RPMI8226 (cell line): Measurements from ENCODE around the gene MT1HL1.

ENCODE experiments used
- DNase-seq: peaks from one replicate; pipeline ENCODE4 v3.0.0-alpha.2; 2015

MT1HL1 gene

DNA sequence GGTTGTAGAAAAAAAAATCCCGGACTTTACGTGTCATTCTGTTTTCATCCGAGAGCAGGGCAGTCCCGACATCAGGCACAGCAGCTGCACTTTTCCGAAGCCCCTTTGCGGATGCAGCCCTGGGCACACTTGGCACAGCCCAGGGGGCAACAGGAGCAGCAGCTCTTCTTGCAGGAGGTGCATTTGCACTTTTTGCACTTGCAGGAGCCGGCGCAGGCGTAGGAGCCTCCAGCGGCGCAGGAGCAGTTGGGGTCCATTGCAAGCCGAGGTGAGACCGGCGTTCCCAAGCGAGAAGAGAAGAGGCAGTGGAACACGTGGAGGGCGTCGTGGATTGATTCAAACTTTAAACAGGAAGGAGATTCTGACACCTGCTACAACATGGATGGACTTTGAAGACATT, at the start of gene MT1HL1:
Gene MT1HL1, minus strand, starts transcription at position 326 of the 400 bp plus-strand sequence. Its CDS starts 69 bp downstream, at position 257.
- DNase-seq = no peak

DNA sequence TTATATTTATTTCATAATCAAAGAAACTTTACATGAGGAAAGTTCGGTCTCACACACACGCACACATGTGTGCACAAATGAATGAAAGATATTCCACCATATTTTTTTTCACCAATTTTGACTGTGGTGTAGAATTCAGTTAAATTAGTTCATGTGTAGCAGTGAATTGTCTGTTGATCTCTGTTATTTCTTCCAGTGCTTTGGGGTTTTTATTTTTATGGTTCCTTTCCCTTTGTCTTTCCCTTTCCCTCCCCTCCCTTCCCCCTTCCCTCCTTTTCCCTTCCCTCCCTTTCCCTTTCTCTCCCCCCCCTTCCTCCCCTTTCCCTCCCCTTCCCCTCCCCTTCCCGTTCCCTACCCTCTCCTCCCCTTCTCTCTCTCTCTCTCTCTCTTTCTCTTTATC, 46.7 kb upstream of the MT1HL1 start:
- no peak for DNase-seq

DNA sequence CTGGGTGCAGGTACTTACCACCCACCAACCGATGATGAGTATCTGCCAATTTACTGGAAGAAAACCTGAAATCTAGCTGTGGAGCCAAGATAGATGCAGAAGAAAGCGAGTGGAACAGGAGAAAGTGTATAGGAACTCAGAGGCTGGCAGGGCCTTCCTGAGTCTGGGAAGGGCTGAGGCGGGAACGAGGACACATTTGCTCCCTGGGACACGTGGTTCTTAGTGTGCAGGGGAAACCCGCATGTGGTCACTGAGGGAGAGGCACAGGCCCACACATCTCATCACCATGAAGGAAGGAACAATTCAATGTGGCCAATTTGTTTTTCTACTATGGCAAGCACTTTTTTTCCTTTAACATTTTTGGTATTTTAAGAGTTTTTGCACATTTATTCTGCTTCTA, 45.9 kb upstream of the MT1HL1 start:
- DNase-seq = no peak

DNA sequence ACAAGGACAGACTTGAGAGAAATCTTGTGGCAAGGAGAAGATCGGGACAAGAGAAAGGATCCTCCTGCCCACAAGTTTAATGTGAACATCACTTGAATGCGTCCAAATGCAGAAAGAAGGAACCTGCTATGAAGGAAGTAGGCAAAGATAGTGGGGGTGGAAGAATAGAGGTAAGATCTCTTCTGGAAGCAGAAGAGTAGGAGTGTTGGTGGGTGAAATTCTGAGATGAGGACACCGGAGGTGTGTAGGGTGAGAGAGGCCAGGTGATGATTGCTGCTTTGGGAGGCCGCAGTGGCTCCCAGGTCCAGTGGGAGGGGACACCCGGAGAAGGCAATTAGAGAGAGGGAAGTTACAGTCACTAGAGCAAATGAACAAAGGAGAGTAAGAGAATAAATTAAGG, 44.6 kb upstream of the MT1HL1 start:
- no peak for DNase-seq

GRCh38 chr1:237045278-237046016, 41.2 kb upstream of the MT1HL1 start:
- no peak for DNase-seq

DNA sequence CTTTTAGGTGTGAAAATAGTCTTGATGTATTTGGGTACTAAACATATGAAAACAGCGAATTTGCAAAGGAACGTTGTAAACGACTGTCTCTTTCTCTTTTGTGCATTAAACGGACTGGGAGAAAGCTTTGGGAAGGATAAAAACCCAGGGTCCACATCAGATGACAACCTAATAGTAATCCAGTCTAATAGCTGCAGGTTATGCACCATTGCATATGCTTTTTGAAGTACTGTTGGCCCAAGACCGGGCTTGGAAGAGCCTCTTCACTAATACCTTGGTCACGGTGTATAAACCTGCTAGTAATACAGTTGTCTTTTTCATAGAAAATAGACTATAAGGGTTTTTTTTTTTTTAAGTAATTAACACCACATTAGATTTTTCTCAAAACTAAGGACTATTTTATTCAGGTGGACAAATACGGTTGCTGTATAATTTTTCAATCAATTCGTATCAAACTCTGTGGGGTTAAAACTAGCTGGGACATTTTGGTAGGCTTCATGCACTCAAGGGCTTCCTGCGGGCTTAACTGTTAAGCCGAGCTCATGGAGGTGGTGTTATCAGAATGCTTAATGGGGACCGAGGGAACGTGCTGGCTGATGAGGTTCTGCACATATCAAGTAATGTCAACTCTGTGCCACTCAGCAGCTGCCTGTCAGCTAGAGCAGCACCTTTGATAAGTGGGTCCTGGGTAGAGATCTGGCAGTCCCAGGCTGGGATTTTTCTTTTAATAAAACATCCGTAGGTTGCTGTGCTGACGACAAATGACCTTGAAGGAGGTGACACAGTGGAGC, 39.8 kb upstream of the MT1HL1 start:
- DNase-seq = peak; percentile 43

DNA sequence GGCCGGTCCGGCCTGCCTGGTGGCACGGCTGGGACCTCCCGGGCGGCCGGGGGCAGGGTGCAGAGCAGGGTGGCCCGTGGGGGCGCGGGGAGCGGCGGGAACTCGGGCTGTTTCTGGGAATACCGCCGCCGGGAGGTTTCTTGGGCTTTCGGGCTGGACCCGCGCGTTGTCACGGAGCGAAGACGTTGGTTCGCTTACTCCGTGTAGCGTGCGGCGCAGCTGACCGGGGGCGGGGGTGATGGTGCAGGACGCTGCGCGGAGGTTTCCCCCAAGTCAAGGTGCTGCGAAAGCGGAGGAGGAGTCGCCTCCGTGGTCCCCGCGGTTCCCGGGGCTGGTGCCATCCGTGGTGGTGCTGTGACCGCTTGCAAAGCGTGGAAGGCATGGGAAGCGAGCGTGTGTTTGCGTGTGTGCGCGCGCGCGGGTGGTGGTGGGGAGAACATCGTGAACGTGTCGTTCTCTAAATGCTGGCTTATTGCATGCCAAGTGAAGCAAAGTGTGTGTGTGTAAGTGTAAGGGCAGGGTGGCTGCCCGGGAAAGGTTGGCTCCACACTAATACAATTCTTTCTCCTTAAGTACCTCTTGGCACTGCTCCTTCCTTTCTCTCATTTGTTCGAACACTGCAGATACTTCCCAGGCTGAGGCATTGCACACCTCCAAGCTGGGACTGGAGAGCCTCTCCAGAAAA, 38.8 kb upstream of the MT1HL1 start:
- DNase-seq = no peak

- DNase-seq = no peak
Measured at GRCh38 chr1:237042526-237042891, 38.3 kb upstream of the MT1HL1 start.

GRCh38 chr1:237041795-237042525, 37.7 kb upstream of the MT1HL1 start, which contains the start of gene RYR2:
TSS of gene RYR2 (plus strand) at chr1:237042184. CDS start at chr1:237042522, 338 bp downstream.
- DNase-seq = peak; percentile 74

DNA sequence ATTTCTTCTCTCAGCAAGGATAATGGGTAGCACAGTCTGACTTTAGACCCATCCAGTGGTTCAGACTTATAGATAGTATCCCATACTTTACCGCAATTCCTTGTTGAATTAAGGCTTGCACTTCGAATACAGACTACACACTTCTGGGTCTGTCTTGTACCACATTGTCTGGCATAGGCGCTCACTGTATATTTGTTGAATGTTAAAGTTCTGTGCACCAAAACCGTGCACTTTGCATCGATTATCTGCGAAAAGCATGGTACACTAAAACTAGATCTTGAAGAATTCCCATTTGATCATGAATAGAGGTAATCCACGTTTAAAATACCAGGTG, 37.2 kb upstream of the MT1HL1 start:
- DNase-seq = no peak

DNA sequence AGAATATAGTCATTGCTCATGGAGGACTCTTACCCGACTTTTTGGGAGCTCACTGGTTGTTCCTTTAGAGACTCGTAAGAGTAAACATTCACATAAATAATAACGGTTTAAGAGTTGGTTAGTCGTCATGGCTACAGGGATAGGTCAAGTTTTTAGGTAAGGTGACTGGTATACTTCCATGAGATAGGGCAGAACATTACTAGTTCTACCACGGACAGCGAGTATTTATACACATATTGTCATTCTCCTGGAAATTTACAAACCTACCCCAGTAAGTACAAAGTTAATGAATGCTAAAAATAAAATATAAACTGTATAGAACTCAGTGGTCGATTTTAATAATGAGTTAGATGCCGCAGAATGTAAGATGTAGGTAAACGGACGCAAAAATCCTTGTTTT, 36.6 kb upstream of the MT1HL1 start:
- DNase-seq = no peak

- no peak for DNase-seq
Measured at GRCh38 chr1:237038211-237038610, 34.0 kb upstream of the MT1HL1 start.

DNA sequence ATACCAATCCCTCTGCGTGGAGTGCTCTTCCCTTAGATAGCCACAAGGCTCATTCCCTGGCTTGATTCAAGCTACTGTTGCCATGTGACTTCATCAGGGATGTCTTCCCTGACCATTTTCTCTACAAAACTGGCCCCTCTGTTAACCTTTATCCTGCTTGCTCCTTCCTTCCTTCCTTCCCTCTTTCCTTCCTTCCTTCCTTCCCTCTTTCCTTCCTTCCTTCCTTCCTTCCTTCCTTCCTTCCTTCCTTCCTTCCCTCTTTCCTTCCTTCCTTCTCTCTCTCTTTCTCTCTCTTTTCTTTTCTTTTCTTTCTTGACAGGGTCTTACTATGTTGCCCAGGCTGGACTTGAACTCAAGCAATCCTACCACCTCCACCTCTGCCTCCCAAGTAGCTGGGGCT, 31.5 kb upstream of the MT1HL1 start:
- no peak for DNase-seq

DNA sequence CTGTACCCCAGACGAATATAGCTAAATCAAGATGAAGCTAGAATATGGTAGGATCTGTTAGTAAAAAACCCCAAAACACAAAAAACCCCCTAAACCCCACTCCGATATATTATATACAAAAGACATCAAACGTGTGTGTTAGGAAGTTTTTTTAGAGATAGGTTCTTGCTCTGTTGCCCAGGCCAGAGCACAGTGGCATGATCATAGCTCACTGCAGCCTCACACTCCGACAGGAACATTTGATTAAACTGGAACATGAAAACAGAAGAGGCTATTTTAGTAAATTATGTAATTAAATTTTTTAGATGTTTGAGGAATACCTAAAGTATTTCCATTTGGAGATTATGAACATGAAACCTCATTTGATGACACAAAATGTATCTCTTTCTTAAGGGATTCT, 29.6 kb upstream of the MT1HL1 start:
- DNase-seq = no peak

DNA sequence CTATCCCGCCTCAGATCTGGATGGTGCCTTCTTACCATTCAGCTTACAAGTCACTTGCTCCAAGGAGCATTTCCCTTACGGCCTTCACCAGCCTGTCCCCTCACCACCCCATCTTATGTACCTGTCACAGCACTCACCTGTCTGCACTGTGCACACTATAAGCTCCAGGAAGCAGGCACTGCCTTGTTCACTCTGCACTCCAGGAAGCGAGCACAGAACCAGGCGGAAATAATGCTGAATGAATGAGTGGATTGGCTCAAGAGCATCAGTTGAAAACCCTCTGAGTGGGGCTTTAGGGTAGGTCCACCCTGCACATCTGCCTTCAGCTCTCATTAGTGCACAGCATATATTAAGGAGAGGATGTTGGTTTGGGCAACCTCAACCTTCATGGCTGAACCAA, 28.8 kb upstream of the MT1HL1 start:
- DNase-seq = no peak

- DNase-seq = no peak
Measured at GRCh38 chr1:237032029-237032428, 27.8 kb upstream of the MT1HL1 start.

- DNase-seq = no peak
Measured at GRCh38 chr1:237031480-237031879, 27.2 kb upstream of the MT1HL1 start.

DNA sequence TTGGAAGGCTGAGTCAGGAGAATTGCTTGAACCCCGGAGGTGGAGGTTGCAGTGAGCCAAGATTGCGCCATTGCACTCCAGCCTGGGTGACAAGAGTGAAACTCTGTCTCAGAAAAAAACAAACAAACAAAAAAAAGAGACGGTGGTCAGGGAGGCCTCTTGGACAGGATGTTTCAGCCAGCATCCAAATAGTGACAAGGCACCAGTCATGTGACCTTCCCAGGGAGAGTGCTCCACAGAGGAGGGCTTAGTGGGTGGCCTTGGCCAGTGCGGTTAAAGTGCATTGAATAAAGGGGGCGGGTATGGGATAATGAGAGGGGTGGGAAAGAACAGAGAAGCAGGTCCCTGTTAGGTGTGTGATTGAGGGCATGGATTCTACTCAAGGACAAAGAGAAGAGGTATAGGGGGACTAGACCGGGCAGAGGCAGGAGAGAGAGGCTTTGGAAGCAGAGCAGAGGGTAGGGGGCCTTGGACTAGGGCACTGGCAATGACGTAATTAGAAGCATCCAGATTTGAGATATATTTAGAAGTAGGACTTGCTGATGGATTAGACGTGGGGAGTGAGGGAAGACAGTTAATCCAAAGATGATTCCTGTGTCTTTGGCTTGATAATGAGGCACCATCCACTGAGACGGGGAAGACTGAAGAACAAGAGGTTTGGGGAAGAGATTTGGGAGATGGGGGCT, 25.8 kb upstream of the MT1HL1 start:
- DNase-seq = peak; percentile 52

GRCh38 chr1:237029240-237029639, 25.0 kb upstream of the MT1HL1 start:
- DNase-seq = peak; percentile 70

DNA sequence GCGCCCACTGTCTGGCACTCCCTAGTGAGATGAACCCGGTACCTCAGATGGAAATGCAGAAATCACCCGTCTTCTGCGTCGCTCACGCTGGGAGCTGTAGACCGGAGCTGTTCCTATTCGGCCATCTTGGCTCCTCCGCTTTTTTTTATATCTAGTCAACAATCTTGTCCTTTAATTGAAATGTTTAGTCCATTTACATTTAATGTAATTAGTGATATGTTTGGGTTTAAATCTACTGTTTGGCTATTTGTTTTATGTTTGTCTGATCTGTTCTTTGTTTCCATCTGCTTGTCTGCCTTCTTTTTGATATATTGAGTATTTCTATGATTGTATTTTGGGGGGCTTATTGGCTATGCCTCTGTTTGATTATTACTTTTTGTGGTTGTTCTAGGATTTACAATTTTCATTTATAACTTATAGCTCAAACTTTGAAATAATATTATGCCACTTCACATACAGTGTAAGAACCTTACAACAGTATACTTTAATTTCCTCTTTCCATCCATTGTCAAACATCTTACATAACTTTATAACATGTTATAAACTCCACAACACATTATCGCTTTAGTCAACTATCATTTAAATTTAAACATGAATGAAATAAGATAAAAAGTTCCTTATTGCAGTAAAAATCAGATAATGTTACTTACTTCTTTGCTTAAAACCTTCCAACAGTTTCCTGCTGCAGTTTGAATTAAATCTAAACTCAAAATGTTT, 21.3 kb upstream of the MT1HL1 start:
- no peak for DNase-seq

- no peak for DNase-seq
Measured at GRCh38 chr1:237018896-237019295, 14.7 kb upstream of the MT1HL1 start.

DNA sequence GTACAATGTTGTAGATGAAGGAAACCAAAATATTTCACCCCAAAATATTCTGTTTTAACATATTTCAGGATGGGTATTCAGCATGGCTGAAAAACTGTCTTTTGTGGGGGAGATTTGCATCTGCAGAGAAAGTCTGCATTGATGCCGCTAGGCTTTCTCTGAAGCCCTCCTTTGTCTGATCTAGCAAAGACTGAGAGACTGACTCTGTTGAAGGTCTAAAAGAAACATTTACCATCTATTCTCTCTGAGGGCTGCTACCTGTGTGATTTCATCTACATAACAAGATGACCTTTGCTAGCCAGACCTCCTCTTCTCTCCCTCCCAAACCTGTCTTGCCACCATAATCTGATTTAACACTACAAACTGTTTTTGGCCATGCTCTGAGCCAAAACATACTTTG, 12.4 kb upstream of the MT1HL1 start:
- no peak for DNase-seq
